ENCODE measurements around the gene PLEKHH1. TPM values are rescaled to one million over a fixed set of nuclear protein-coding genes. Genes with fewer than 3 reads are reported as not detected.

PLEKHH1 gene
- total RNA-seq, 1 donor from 2014 or later = 32.4 TPM

DNA sequence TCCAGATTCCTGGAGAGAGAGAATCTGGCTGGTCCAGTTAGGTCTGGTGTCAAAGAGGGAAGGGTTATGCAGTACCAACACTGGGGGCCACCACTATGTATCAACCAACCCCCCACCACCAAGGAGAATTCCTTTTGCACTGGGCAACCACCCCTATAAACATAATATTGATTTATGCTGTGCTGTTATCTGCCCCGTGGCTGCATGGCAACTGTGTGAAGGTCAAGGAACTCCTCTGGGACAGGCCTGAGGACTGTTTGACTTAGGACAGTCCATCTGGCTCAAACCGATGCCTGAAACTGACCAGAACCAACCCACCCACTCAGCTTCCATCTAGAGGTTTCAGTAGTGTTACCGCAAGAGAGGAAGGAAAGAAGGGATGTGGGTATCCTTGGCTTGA lies 20.5 kb downstream of the PLEKHH1 start:
- DNase-seq = no peak
- Mint-ChIP-seq H3K27ac (ENCODE audit: unreplicated experiment) (no peak overlapping the region), H3K4me3 (ENCODE audit: unreplicated experiment) (peak overlapping the region; percentile 11), H3K4me1 (ENCODE audit: low read depth, unreplicated experiment) (peaks cover 5% of the 10 kb centered on the region), H3K9me3 (ENCODE audit: unreplicated experiment) (peaks cover 5% of the 10 kb centered on the region), H3K27me3 (ENCODE audit: unreplicated experiment) (peaks cover 5% of the 10 kb centered on the region), H3K36me3 (ENCODE audit: unreplicated experiment) (peaks cover 6% of the 10 kb centered on the region)
- TF ChIP-seq, protein P1, sequence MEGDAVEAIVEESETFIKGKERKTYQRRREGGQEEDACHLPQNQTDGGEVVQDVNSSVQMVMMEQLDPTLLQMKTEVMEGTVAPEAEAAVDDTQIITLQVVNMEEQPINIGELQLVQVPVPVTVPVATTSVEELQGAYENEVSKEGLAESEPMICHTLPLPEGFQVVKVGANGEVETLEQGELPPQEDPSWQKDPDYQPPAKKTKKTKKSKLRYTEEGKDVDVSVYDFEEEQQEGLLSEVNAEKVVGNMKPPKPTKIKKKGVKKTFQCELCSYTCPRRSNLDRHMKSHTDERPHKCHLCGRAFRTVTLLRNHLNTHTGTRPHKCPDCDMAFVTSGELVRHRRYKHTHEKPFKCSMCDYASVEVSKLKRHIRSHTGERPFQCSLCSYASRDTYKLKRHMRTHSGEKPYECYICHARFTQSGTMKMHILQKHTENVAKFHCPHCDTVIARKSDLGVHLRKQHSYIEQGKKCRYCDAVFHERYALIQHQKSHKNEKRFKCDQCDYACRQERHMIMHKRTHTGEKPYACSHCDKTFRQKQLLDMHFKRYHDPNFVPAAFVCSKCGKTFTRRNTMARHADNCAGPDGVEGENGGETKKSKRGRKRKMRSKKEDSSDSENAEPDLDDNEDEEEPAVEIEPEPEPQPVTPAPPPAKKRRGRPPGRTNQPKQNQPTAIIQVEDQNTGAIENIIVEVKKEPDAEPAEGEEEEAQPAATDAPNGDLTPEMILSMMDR (IDR thresholded peaks at IDR 0.05; ENCODE audit: partially characterized antibody, unreplicated experiment) = no peak

DNA sequence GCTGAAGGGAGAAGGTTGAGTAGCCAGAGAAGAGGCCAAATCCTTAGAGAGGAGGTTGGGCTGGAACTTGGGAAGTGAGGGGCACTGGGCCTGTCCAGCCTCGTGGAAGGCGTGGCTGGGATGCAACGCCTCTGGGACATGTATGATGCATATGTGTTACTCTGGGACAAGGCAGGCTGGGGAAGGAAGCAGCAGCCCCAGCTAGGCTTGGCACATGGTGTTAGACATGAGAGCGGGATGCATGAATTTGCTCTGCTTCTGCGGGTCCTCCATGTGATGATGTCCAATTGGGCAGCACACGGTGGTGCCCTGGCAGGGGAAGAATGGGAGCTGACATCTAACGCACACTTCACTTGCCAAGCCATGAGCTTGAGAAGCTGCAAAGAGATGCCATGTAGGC lies 21.3 kb downstream of the PLEKHH1 start:
- no peak overlapping the region for H3K4me3 Mint-ChIP-seq (ENCODE audit: unreplicated experiment)
- no peak overlapping the region for H3K27ac Mint-ChIP-seq (ENCODE audit: unreplicated experiment)
- peaks cover 5% of the 10 kb centered on the region for H3K4me1 Mint-ChIP-seq (ENCODE audit: low read depth, unreplicated experiment)
- peaks cover 5% of the 10 kb centered on the region for H3K27me3 Mint-ChIP-seq (ENCODE audit: unreplicated experiment)
- H3K9me3 Mint-ChIP-seq (ENCODE audit: unreplicated experiment) = peaks cover 6% of the 10 kb centered on the region
- no peak for DNase-seq
- peaks cover 6% of the 10 kb centered on the region for H3K36me3 Mint-ChIP-seq (ENCODE audit: unreplicated experiment)
- TF ChIP-seq, protein P1 (IDR thresholded peaks at IDR 0.05; ENCODE audit: partially characterized antibody, unreplicated experiment) = no peak

DNA sequence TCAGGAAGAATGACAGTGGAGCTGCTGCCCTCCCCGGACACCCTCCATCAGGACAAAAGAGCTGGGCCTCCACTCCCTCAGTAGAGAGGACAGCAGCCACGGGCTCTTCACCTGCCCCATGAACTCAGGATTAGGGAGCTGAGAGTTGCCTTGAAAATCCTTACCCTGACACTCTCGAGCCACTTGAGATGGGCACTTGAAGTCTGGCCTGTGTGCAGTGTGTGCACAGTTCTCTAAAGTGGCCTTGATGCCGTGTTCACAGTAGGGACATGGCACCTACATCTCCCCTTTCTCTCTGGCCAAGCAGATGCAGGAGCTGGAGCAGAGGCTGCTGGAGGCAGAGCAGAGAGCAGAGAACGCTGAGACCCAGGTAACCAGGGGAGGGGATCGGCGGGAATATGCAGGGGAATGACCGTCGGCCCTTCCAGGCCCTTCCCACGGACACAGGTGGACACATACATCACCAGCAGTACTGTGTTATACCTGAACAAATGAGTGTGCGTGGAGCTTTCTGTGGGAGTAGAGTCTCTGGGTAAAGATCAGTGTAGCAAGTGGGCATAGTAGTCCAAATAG lies 22.5 kb downstream of the PLEKHH1 start:
- Mint-ChIP-seq H3K27ac (ENCODE audit: unreplicated experiment) (no peak overlapping the region), H3K4me1 (ENCODE audit: low read depth, unreplicated experiment) (peaks cover 5% of the 10 kb centered on the region), H3K36me3 (ENCODE audit: unreplicated experiment) (peaks cover 6% of the 10 kb centered on the region), H3K4me3 (ENCODE audit: unreplicated experiment) (no peak overlapping the region), H3K9me3 (ENCODE audit: unreplicated experiment) (peaks cover 6% of the 10 kb centered on the region), H3K27me3 (ENCODE audit: unreplicated experiment) (peaks cover 5% of the 10 kb centered on the region)
- TF ChIP-seq, protein P1 (IDR thresholded peaks at IDR 0.05; ENCODE audit: partially characterized antibody, unreplicated experiment) = no peak
- no peak for DNase-seq

DNA sequence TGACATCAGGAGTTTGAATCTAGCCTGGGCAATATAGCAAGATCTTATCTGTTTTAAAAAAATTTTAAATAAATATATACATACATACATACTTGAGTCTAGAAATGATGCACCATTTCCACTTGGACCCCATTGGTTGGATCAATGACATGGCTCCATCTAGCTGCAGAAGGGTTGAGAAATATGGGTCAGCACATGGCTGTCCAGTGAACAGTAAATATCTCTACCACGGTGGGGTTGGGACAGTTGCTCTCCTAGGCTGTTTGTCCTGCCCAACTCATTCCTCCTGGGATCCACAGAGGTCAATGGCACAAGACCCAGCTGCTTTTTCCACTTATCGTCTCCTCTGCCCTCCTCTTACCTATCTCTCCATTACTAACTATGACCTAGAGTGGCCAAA lies 23.6 kb downstream of the PLEKHH1 start:
- no peak overlapping the region for H3K27ac Mint-ChIP-seq (ENCODE audit: unreplicated experiment)
- TF ChIP-seq, protein P1 (IDR thresholded peaks at IDR 0.05; ENCODE audit: partially characterized antibody, unreplicated experiment) = no peak
- H3K27me3 Mint-ChIP-seq (ENCODE audit: unreplicated experiment) = peaks cover 5% of the 10 kb centered on the region

DNA sequence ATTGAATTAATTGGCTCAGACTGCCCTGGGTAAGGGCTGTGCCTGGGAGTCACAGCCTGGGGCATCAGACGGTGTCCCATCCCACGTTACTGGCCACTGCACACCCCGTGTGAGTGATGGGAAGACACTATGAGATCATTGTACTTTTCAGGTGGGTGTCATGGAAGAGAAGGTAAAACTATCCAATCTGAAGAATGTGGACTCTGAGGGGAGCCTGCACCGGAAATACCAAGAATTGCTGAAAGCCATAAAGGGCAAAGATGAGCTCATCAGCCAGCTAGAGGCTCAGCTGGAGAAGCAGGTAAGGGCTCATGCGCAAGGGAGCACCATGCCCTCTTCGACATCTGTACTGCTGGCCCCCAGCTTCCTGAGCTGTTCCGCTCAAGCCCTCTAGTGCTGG lies 24.0 kb downstream of the PLEKHH1 start:
- peaks cover 6% of the 10 kb centered on the region for H3K36me3 Mint-ChIP-seq (ENCODE audit: unreplicated experiment)
- no peak overlapping the region for H3K4me3 Mint-ChIP-seq (ENCODE audit: unreplicated experiment)
- peaks cover 5% of the 10 kb centered on the region for H3K27me3 Mint-ChIP-seq (ENCODE audit: unreplicated experiment)
- H3K4me1 Mint-ChIP-seq (ENCODE audit: low read depth, unreplicated experiment) = peaks cover 5% of the 10 kb centered on the region
- TF ChIP-seq, protein P1 (IDR thresholded peaks at IDR 0.05; ENCODE audit: partially characterized antibody, unreplicated experiment) = no peak
- no peak for DNase-seq
- no peak overlapping the region for H3K27ac Mint-ChIP-seq (ENCODE audit: unreplicated experiment)
- peaks cover 6% of the 10 kb centered on the region for H3K9me3 Mint-ChIP-seq (ENCODE audit: unreplicated experiment)

More for the DNA sequence above, 23.6 kb downstream of the PLEKHH1 start:
- Mint-ChIP-seq H3K4me3 (ENCODE audit: unreplicated experiment) (no peak overlapping the region), H3K4me1 (ENCODE audit: low read depth, unreplicated experiment) (peaks cover 5% of the 10 kb centered on the region), H3K9me3 (ENCODE audit: unreplicated experiment) (peaks cover 6% of the 10 kb centered on the region), H3K36me3 (ENCODE audit: unreplicated experiment) (peaks cover 6% of the 10 kb centered on the region)
- no peak for DNase-seq
